Stimulated activated CD4-positive, alpha-beta T cell treated with anti-CD3 and anti-CD28 coated beads, Interleukin-12 subunit alpha, Interleukin-12 subunit beta, amount 100 ng/mL, for 4 hours (primary cell): Measurements from ENCODE around the gene NCKAP5.

Source experiments
- DNase-seq: peaks from one replicate; pipeline ENCODE4 v3.0.0-alpha.2; 2020

Gene NCKAP5

GRCh38 chr2:133053541-133053940 is 514.7 kb downstream of the NCKAP5 start:
- no peak for DNase-seq

DNA sequence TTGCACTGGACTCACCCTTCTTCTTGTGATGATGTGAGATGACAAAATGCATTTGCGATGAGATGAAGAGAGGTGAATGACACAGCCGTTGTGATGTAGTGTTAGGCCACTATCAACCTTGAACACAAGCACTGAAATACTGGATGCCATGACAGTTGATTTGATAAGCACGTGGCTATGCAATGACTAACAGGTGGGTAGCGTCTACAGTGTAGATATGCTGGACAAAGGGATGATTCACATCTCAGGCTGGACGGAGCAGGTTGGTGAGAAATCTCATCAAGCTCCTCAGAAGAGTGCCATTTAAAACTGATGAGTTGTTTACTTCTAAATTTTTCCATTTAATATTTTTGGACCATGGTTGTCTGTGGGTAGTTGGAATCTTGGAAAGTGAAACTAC is 522.5 kb downstream of the NCKAP5 start:
- no peak for DNase-seq

DNA sequence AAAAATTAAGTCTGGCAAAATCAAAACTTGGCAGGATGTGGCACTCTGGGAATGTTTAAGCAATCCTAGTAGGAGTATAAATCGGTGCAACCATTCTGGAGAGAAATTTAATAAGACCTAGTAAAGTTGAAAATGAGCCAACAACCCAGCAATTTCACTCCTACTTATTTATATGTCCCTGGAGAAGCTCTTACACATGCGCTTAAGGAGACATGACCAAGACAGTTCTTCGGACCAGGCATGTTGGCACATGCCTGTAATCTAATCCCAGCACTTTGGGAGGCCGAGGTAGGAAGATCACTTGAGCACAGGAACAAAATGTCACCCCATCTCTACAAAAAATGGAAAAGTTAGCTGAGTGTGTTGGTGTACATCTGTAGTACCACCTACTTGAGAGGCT is 523.7 kb downstream of the NCKAP5 start:
- no peak for DNase-seq

GRCh38 chr2:133040170-133040569 is 528.1 kb downstream of the NCKAP5 start:
- no peak for DNase-seq

- no peak for DNase-seq
Measured at GRCh38 chr2:133039531-133039930, 528.7 kb downstream of the NCKAP5 start.

DNA sequence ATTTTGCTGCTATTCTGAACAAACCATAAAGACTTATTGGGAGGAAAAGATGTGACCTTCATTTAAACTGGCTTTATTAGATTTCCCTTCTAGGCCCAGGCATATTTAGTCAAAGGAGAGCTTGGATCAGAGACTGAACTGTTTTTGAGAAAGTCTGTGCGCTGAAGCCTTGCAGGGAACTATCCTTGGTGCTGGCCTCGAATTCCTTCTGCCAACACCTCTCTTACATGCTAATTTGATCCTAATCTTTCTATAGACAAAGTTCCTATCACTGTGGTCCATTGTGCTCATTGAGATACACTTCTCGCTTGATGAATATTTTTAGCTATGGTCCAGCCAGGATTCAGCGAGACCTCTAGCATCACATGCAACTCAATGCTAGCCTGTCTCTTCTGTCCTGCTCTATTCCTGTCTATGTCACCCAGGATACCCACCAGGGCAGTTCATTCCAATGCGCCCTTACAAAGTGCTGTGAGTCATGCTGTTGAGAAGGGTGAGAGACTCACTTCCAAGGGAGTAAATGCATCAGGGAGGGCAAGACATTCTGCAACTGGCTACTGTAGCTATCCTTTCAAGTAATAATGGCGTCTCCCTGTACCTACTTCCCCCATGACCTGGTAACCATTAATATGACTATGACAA is 541.6 kb downstream of the NCKAP5 start:
- no peak for DNase-seq

- DNase-seq = no peak
Measured at GRCh38 chr2:133025004-133025403, 543.3 kb downstream of the NCKAP5 start.

DNA sequence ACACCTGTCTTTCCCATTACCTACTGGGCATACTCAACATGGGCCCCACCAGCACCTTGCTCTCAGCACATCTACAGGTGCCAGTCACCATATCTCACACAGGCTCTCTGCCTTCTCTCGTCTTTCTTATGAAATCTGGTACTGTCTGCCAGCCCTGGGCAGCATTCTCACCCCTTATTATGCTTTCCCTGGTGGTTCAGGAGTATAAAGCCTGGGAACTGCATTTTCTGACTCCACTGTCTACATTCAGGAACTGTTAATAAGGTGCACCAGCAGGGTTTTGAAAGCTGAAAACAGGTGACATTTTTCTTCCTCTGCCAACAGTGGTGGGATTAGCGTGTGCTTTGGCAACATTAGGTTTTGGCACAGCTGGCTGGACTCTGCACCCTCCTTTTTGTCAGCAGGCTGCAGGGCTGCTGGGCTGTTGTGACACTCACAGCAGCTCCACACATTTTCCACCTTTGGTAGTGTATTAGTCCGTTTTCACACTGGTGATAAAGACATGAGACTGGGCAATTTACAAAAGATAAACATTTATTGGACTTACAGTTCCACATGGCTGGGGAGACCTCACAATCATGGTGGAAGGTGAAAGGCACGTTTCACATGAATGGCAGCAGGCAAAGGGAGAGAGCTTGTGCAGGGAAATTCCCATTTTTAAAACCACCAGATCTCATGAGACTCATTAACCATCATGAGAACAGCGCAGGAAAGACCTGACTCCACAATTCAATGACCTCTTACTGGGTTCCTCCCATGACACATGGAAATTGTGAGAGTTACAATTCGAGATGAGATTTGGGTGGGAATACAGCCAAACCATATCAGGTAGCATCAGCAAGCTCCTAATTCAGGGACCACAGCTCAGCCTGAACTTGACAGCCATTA is 555.2 kb downstream of the NCKAP5 start:
- DNase-seq = no peak

DNA sequence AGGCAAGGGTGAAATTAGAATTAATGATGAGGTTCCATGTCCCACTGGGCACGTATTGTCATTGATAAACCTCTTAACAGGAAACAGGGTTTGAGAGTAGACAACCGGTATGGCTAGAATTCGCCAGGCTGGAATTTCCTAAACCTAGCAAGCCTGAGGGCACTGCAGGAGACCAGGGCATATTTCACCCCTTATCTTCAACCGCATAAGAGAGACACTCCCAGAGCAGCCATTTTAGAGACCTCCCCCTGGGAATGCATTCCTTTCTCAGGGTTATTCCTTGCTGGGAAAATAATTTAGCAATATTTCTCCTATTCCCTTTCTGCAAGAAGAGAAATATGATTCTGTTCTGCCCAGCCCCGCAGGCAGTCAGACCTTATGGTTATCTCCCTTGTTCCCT is 563.6 kb downstream of the NCKAP5 start:
- no peak for DNase-seq

DNA sequence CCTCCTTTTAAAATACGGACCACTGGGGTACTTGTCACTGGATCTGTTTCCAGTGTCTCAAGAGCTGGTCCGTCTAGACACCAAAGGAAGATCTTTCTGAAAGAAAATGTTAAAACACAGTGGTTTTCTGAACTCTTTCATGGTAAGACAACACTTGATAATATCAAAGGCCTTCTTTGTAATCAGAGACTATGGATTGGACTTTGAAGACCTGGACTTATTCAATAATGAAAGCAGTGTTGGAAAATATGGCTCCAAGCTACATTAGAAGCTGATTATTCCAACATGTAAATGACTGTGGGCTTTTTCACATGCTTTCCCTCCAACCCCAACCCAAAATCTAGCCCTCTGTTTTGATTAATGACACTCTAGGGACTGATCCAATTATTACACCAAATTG is 568.8 kb downstream of the NCKAP5 start:
- no peak for DNase-seq

GRCh38 chr2:132998221-132998620 is 570.0 kb downstream of the NCKAP5 start:
- no peak for DNase-seq

DNA sequence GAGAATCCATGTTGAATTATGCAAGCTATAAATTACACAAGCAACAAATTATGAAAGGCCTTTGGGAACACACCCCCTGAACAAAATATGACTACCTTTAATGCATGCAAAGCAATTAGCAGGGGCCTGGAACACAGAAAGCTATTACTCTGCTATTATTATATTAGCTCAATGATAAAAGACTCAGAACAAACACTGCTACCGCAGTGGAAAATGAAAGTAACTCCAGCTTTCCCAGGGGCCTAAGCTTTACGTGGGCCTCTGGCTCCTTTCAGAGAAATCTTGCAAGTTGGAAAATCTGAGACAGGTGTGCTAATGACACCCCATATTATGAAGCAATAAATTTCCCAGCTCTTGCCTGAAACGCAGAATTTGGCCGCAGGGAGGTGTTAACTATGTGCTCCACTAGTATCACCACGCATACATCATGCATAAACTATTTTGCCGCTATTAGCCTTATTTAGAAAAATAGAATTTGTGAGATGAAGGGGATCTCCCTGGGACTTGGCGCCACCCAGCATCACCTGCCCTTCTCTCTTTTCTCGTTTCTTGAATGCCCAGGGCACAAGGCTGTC is 576.7 kb downstream of the NCKAP5 start:
- no peak for DNase-seq

- no peak for DNase-seq
Measured at GRCh38 chr2:132984731-132985130, 583.5 kb downstream of the NCKAP5 start.

- DNase-seq = no peak
Measured at GRCh38 chr2:132980304-132980703, 588.0 kb downstream of the NCKAP5 start.

- DNase-seq = no peak
Measured at GRCh38 chr2:132979339-132980093, 588.7 kb downstream of the NCKAP5 start.

GRCh38 chr2:132978840-132979239 is 589.4 kb downstream of the NCKAP5 start:
- no peak for DNase-seq

DNA sequence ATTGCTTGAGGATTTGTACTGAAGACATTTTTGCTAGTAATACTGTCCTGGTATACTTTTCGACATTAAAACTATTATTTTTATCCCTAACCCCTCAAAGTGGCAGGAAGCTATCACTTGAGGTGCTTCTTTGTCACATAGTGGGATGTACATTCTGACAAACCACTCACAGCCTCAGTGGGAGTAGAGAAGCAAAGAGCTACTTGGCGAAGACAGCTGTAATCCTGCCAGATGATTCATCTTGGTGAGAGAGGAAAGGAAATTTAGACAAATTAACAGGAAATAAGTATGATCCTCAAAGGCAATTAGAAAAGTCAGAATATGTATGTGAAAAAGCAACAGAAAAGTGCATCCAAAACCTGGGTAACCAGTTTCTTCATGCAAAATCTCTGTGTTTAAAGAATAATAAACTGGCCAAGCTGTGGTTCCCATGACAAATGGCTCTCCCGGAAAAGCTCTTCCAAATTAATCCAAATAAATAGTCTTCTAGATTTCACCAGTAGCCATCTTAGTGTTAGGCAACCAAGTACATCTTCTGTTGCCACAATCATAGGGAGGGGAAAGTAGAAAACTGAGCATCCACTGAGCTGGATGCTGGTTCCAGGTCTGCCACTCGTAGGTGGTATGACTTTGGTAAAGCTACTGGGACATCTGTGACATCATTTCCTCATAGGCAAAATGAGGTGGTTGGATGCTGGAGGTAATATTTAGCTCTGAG is 590.3 kb downstream of the NCKAP5 start:
- DNase-seq = no peak

- no peak for DNase-seq
Measured at GRCh38 chr2:132975193-132976105, 592.8 kb downstream of the NCKAP5 start.

DNA sequence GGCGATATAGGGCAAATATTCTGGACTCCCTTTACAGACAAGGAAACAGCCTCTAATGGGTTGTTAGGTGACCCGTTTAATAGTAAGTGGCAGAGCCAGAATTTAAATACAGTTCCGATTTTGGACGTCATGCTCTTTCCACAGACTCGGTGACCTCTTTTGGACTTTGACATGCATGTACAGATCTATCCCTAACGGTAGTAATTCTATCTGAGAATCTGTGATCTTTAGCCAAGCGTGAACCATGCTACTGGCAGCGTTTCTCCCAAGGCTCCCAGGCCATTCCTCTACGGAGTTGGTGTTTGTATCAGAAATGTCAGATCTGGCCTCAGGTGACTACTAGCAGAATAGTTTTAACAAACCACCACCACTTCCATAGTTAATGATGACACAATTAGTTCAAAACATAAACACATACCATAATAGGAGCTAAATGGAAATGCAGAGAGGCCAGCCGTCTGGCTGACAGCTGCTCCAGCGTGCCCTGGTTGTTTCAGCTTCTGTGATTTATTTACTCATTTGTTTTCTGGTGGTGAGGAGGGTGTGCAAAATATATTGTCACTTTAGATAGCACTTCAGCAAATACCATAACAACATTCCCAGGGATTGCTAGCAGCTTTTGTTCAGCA is 593.7 kb downstream of the NCKAP5 start:
- DNase-seq = no peak

- no peak for DNase-seq
Measured at GRCh38 chr2:132971310-132972061, 596.8 kb downstream of the NCKAP5 start.
